Inflammatory macrophage treated with lipopolysaccharide for 1 hour (primary cell): ENCODE results near the gene AKAP1.

Source experiments
- DNase-seq, 2 donors: peaks; one replicate each; pipeline ENCODE4 v3.0.0-alpha.2; 2020 to 2022

AKAP1 gene

GRCh38 chr17:57084802-57085447, at the start of gene AKAP1:
Gene AKAP1, plus strand, starts transcription at chr17:57085246. Its CDS starts 20,219 bp downstream, at chr17:57105465.
- peak; percentile 93 to 96 for DNase-seq

- DNase-seq, result no peak
Observed at GRCh38 chr17:57035971-57036481, 49.0 kb upstream of the AKAP1 start.

- no peak for DNase-seq
Observed at GRCh38 chr17:57037411-57037810, 47.6 kb upstream of the AKAP1 start.

GRCh38 chr17:57038486-57038885, 46.6 kb upstream of the AKAP1 start:
- DNase-seq, result no peak

GRCh38 chr17:57040571-57040970, 44.5 kb upstream of the AKAP1 start:
- no peak for DNase-seq

GRCh38 chr17:57043276-57043675, 41.8 kb upstream of the AKAP1 start:
- DNase-seq, result no peak

- peak; percentile 17 to 53 for DNase-seq
Observed at GRCh38 chr17:57044976-57045867, 39.8 kb upstream of the AKAP1 start.

GRCh38 chr17:57045868-57046704, 39.0 kb upstream of the AKAP1 start:
- peak; percentile 90 to 97 for DNase-seq

- peak; percentile 62 to 74 for DNase-seq
Observed at GRCh38 chr17:57046749-57047148, 38.3 kb upstream of the AKAP1 start.

GRCh38 chr17:57048096-57048495, 37.0 kb upstream of the AKAP1 start:
- DNase-seq, result no peak

- peak in 1 of 2 donors; percentile 17 for DNase-seq
Observed at GRCh38 chr17:57050306-57050705, 34.7 kb upstream of the AKAP1 start.

- no peak for DNase-seq
Observed at GRCh38 chr17:57051886-57052361, 33.1 kb upstream of the AKAP1 start.

GRCh38 chr17:57062865-57063264, 22.2 kb upstream of the AKAP1 start:
- no peak for DNase-seq

- DNase-seq, result no peak
Observed at GRCh38 chr17:57067162-57067561, 17.9 kb upstream of the AKAP1 start.

GRCh38 chr17:57067781-57068180, 17.3 kb upstream of the AKAP1 start:
- DNase-seq, result no peak

- no peak for DNase-seq
Observed at GRCh38 chr17:57068222-57068658, 16.8 kb upstream of the AKAP1 start.

- no peak for DNase-seq
Observed at GRCh38 chr17:57068707-57069106, 16.3 kb upstream of the AKAP1 start.

GRCh38 chr17:57071991-57072944, 12.8 kb upstream of the AKAP1 start:
- no peak for DNase-seq

GRCh38 chr17:57073626-57074025, 11.4 kb upstream of the AKAP1 start:
- DNase-seq, result no peak

- no peak for DNase-seq
Observed at GRCh38 chr17:57075193-57075592, 9.9 kb upstream of the AKAP1 start.

- DNase-seq, result no peak
Observed at GRCh38 chr17:57075785-57076184, 9.3 kb upstream of the AKAP1 start.

GRCh38 chr17:57077000-57077399, 8.0 kb upstream of the AKAP1 start:
- no peak for DNase-seq
